Measurements from ENCODE around the gene AHSA1.
A peak's percentile ranks its signal among the peaks of the same experiment; 100 is the strongest.
"Not testable (repeated sequence)": the region's sequence is repeated elsewhere in the genome, so short reads cannot be mapped to it uniquely, and the experiment has no call there.

The AHSA1 gene

DNA sequence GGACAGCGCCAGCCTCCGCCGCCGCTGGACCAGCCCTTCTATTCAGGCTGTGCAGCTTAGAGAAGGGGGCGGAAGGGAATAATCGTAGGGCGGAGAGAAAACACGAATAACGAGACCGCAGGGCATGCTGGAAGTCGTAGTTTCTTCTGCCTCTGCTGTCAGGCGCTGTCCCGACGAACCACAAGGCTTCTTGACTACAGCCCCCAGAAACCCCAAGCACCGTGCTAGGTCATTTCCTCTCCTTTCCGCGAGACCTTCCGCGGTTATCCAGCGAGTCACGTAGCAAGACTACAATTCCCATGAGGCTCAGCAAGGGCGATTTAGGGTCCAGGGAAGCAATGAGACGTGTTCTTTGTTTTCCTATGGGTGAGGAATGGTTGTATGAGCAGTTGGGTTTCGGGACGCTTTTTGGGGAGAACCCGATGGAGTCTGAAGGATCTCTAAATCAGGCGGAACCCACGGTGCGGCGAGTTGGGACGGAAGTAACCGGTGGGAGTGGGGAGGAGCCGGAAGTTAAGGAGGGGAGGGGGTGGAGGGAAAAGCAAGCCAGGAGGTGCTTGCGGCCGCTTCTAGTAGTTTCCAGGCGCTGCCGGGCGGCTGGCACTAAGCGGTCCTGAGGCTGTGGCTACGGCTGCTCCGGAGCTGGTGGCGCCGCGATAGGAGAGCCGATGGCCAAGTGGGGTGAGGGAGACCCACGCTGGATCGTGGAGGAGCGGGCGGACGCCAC lies at the start of gene AHSA1, which contains the start of gene VIPAS39:
Gene AHSA1 (plus strand): TSS at position 572 of the 727 bp plus-strand sequence. CDS start 97 bp downstream, at position 669.
Gene VIPAS39 (minus strand): TSS at position 80 of the 727 bp plus-strand sequence. CDS start 3,499 bp downstream, outside the sequence.
- DNase-seq = peak; percentile 92

DNA sequence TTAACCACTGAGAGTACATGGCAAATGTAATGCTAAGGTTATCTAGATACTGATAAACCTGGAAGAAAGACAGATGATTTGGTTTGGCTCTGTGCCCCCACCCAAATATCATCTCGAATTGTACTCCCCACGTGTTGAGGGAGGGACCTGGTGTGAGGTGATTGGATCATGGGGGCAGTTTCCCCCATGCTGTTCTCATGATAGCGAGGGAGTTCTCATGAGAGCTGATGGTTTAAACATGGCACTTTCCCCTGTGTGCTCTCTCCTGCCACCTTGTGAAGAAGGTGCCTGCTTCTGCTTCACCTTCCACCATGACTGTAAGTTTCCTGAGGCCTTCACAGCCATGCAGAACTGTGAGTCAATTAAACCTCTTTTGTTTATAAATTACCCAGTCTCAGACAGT lies 48.8 kb upstream of the AHSA1 start:
- DNase-seq = no peak

DNA sequence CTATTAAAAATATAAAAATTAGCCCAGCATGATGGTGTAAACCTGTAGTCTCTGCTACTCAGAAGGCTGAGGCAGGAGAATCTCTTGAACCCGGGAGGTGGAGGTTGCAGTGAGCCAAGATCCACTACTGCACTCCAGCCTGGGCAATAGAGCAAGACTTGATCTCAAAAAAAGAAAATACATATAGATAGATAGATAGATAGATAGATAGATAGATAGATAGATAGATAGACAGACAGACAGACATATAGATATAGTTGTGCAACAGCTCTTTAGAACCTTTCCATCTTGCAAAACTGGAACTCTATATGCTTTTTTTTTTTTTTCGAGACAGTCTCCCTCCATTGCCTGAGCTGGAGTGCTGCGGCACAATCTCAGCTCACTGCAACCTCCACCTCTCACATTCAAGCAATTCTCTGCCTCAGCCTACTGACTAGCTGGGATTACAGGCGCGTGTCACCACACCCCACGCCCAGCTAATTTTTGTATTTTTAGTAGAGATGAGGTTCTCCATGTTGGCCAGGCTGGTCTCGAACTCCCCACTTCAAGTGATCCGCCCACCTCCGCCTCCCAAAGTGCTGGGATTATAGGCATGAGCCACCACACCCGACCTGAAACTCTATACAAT lies 42.4 kb upstream of the AHSA1 start:
- not testable (repeated sequence) for DNase-seq

DNA sequence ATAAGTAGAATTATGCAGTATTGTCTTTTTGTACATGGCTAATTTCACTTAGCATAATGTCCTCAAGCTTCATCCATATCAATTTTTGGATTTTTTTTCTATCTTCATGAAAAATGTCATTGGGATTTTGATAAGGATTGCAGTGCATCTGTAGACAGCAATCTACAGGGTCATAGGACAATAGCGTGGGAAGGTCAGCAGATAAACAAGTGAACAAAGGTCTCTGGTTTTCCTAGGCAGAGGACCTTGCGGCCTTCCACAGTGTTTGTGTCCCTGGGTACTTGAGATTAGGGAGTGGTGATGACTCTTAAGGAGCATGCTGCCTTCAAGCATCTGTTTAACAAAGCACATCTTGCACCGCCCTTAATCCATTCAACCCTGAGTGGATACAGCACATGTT lies 41.8 kb upstream of the AHSA1 start:
- DNase-seq = not testable (repeated sequence)

DNA sequence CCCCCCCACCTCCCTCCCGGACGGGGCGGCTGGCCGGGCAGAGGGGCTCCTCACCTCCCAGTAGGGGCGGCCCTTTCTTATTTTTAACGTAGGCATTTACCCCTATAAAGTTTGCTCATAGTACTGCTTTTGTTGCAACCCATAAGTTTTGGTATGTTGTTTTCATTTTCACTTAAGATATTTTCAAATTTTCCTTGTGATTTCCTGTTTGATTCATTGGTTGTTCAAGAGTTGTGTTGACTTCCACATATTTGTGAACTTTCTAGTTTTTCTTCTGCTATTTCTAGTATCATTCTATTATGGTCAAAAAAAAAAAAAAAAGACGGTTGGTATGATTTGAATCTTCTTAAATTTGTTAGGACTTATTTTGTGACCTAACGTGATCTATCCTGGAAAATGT lies 41.1 kb upstream of the AHSA1 start:
- DNase-seq = no peak

DNA sequence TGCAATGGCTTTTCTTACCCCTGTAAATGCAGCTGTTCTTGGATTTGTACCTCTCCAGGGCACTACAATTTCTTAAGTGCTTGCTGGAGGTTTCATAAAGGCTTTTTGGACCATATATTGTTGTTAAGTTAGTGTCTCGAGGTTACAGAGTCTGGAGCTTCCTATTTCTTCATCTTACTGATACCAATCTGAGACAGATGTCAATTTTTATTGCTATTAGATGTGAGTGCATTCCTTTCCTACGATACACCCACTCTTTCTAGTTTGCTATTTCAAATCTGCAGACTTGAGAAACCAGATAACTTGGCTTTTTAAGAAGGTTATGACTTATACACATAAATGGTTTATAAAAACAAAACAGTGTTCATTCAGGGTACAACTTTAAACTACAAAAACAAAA lies 36.7 kb upstream of the AHSA1 start:
- DNase-seq = no peak

DNA sequence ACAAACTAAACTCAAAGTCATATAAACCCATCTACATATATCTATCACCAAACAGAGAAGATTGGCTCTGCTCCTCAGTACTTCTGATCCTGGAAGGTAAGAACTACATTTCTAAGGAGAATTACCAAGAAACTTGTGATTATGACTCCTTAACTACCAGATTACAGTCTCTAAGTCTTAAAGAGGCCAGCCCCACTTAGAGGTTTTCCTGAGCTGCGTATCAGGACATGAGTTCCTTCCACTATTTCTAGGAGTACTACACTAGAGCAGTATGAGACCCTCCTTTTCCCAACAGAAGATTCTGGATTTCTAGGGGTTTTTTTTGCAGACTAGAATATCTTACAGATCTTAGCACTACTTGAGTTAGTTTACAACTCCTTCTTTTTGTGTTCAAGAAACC lies 34.5 kb upstream of the AHSA1 start, which contains the start of gene NOXRED1:
Gene NOXRED1 (minus strand): TSS at position 101 of the 400 bp plus-strand sequence. CDS start 634 bp downstream, outside the sequence.
- no peak for DNase-seq

DNA sequence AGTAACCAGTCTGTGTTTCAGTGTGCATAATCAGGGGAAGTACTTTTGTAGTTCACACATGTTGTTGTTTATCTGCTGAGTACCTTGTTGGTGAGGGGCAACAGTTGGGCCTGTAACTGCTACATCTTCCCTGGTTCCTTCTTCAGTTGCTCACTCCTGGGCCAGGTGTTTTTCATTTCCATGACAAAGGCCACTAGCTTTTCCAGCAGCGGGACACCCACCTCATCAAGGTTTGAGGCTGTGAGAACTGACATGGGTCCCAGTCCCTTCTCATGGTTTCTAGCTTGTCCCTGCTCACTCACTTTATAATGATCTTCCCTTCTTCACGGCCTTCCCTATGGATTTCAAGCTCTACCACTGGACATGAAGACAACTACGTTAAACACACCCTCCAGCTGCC lies 33.0 kb upstream of the AHSA1 start:
- DNase-seq = no peak

DNA sequence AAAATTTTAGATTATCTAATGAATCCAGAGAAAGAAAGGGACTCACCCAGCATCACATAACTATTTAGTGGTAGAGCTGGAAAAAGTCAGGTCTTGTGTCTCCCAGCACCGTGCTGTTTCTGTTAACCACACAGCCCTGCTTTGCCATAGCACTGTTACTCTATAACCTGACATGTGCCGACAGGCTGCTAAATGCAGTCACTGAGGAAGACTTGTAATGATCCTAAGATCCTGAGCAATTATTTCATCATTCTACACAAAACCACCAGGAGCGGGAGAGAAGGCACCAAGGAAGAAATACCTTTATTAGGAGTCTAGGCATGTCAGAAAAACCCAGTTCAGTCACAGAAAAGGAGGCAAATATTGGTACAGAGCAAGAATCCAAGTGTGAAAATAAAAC lies 31.5 kb upstream of the AHSA1 start:
- DNase-seq = no peak

DNA sequence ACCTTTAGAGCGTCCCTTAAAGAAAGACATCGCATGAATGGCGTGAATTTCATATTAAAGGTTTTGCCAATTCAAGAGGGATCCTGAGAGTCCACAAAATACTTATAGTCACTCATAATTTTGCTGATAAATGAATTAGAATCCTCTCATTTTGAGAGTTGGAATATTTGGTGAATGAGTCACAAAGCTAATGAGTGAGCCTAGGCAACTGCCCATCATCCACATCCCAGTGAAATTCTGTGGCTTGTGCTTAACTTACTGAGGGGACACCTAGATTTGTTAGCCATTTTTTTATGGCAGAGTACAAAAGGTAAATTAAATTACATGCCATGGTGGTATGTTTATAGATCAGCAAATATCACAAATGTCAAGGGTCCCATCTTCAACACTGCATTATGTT lies 21.9 kb upstream of the AHSA1 start:
- no peak for DNase-seq

DNA sequence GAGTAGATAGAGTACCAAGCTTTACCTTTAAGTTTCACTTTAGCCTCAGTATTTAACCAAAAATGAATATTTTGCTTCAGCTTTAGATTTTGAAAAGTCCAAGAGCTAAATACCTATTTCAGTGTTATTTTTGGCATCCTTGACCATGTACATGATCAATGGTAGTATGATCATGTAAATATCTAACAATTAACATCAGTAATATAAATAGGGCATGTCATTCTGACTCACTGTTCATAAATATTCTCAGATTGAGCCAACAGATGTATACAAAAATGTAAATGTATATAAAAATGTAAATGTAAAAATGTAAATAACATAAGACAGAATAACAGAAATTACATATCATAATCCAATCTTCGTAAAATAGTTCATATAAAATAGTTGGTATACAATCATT lies 19.3 kb upstream of the AHSA1 start:
- DNase-seq = no peak

DNA sequence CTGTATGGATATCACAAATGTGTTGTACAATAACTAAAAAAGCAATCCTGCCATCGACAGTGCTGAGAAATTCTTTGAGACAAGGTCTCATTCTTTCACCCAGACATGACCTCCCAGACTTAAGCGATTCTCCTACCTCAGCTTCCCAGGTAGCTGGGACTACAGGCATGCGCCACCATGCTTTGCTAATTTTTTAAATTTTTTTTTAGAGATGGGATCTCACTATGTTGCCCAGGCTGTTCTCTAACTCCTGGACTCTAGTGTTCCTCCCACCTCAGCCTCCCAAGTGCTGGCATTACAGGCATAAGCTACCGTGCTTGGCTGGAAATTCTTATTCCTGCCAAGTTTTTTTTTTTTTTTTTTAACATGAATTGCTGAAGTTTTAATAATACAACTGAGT lies 18.0 kb upstream of the AHSA1 start:
- DNase-seq = no peak

DNA sequence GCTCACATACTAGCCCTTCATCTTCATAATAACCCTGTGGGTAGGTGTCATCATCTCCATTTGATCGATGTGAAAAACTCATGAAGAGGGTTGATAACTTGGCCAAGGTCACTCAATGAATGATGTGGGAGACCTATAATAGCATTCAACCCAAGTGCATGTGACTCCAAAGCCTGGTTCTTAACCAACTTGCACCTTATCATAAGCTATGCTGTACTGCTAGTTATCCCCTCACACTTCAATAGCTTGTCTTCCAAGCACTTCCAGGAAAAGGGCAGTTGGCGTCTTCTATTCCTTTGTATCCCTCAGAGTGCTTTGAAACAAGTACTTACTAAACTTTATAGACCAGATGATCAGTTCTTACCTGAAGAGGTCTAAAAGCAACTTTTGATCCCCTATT lies 15.7 kb upstream of the AHSA1 start:
- no peak for DNase-seq

DNA sequence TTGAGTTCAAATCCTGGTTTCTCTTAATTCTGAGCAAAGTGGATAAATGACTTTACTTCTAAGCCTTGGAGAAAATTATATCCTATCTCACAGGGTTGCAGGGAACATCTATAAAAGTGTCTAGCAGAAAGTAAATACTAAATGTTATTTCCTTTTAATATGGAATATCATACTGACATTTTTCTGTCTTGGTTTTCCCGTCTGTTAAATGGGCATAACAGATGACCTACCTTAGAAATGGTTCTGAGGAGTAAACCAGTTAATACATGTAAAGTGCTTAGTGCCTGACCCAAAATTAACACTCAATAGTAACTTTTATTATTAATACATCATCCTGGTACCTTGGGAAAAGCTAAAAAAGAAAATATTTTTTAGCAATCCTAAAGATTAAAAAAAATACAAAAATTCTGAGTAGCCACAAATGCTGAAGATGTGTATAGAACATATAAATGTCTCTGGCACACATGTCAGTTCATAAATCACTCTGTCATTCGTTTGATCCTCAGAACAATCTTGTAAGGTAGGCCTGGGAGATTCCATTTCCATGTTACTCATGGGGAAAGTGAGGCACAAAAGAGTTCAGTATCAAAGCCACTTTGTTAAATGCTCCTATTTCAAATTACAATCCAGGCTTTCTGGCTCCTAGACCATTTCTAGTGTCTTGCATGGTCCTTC lies 1.8 kb upstream of the AHSA1 start:
- no peak for DNase-seq

DNA sequence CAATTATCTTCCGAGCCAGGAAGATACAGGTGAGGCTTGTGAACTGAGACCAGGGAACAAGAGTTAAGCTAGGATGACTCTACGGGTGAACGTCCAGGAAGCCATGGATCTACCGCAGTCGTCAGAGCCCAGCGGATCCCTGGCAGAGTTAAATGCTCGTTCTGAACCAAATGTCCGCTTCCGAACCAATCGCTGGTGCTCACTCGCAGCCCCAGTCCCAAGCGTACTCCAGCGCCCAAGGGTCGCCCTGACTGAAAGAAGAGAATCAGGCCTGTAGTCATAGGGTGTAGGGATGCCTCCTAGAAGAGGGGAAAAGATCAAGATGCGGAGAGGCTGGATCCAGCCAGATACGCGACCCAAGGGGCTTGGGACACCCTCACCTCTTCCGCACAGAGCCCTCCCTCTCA lies 775 bp upstream of the AHSA1 start:
- DNase-seq = no peak

DNA sequence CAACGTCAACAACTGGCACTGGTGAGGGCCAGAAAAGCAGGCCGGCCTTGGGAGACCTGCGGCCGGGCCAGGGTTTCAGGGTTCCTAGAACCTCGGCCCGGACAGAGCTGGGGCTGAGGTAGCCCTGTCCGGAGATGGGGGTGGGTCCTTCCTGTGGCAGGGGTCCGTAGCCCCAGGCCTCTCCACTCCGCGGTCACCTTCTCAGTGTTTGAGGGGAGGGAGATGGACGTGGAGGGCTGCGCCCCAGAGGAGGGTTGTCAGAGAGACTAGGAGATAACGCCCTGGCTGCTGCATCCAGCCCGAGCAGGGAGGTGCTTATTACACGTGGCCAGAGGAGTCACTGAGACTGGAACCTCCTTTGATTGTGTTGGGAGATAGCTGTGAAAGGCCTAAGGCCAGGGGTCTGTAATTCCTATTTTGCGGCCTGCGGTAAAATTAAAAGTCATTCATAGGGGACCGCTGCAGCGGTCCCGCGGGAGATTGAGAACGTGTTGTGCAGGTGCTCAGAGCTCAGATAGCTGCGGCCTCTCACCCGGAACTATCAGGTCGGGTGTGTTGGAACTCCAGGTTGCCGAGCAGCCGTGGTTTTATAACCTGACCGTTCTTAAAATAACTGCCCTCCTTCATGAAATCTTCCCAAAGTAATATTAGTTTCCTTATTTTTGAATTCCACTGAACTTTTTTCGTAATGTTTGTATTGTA lies 507 bp downstream of the AHSA1 start:
- peak; percentile 50 for DNase-seq

DNA sequence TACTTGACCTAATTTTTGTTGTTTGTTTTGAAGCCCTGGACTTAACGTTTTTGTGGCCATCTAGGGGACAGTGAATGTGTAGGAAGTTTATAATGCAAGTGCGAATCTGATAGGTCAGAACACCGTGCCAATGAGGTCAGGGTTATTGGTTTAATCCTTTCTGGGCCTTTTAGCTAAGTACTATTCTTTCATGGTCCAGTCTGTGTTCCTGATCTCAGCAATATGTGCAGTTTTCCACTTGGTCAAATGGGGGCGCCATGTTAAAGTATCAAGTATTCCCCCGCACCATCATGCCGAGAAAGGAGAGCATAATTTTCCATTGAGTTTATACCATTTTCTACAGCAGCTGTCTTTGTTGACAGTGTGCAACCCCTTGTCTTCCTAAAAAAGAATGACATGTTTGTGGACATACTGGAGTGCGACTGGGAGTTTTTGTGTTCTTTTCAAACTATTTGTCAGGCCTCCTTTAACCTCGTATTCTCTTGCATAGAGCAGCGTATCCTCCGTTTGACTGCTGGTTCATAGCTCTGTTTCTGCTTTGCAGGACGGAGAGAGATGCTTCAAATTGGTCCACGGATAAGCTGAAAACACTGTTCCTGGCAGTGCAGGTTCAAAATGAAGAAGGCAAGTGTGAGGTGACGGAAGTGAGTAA lies 1.3 kb downstream of the AHSA1 start:
- peak; percentile 84 for DNase-seq

DNA sequence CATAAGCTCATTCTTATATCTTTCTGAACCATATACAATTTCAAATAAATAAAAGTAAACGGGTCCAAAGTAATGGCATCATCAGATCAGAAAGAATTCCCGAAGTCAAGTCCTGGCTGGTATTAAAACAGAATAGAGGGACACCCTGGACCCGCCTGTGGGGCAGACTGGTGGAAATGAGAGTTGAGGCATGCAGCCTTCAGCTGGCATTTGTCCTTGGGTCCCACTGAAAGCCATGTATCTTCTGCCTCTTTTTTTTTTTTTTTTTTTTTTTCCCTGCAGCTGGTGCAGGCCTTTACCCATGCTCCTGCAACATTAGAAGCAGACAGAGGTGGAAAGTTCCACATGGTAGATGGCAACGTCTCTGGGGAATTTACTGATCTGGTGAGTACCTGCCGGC lies 9.9 kb downstream of the AHSA1 start:
- no peak for DNase-seq

DNA sequence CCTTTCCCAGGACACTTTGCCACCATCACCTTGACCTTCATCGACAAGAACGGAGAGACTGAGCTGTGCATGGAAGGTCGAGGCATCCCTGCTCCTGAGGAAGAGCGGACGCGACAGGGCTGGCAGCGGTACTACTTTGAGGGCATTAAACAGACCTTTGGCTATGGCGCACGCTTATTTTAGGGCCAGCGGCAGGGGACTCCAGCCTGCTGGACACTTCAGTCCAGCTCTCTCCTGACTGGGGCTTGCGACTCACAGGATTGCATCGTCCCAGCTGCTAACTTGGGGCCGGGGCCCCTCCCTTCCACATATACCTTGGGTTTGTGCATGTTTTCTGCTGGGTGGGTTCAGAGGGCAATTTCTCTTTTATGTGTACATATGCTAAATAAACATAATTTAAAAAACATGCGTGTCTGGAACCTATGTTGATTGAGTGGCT lies 11.2 kb downstream of the AHSA1 start:
- DNase-seq = no peak

DNA sequence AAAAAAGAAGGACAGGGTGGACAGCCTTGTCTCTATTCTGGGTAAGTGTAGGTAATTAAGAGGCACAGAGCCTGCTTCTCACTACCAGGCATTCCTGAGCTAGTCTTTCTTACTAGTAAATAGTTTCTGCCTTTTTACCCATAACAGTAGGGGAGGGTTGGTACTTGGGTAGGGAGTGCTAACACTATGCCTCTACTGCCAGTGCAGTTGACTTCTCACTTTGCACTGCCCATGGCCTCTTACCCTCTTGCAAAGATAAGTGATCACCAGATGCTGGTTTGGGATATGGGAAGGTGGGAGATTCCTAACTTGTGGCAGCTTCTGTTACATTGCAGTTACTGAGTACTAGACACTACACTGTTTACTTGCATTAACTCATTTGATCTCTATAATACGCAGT lies 11.6 kb downstream of the AHSA1 start:
- DNase-seq = no peak

DNA sequence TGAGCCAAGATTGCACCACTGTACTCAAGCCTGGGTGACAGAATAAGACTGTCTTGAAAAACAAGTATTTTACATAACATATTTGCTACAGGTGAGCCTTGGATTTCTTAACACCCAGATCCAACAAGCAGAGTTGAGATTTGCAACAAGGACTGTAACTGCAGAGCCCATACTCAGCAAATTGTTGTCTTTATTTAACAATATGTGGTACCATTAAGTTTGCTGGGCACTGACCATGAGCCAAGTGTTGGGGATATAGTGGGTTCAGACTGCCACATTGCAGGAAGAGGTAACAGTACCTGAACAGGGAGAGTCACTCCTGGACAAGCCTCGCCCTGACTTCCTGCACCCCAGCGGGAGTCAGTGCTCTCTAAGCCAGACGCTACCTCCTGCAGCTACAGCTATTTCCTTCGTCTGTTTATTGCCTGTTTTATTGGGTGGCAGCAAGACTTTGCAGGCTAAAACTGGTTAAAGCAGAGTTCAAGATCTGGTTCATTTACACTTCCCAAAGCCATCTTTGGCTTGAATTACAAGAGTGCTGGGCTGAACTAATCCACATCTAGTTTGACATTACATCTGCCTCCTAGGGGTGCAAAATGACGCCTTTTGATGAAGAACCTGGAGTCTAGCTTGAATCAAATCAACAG lies 12.5 kb downstream of the AHSA1 start:
- DNase-seq = no peak

DNA sequence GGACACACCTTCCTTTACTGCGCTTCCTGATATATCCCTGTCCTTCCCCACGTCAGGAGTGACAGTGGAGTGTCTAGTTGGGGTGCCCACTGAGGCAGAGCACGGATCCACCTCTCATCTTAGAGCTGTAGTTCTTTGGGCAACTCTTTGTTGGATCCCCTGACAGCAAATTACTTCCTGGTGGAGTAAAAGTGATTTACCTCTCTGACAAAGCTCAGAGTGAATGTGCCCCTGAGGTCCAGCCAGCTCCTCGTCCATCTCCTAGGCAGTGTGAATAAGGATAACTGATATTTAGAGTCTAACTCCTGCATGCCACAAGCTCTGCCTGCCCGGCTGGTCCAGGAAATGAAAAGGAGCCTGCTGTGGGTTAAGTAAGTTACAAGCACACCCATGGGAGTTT lies 16.0 kb downstream of the AHSA1 start:
- no peak for DNase-seq
